GM12873 (cell line): ENCODE data around the gene ZSCAN25.

Source experiments
- CTCF ChIP-seq: IDR thresholded peaks from 2 replicates; pipeline ENCODE4 v1.5.1; 2012; ENCODE audit warnings: low read depth, mild to moderate bottlenecking, moderate library complexity, low read length, control low read depth; ENCODE audit not compliant: insufficient read depth; ENCODE audit errors: missing control alignments

Gene ZSCAN25

GRCh38 chr7:99594948-99595745 lies 21.6 kb upstream of the ZSCAN25 start:
- TF ChIP-seq CTCF: no peak

GRCh38 chr7:99596408-99596955 lies 20.3 kb upstream of the ZSCAN25 start:
- no peak for TF ChIP-seq CTCF

- no peak for TF ChIP-seq CTCF
These were observed 18.8 kb upstream of the ZSCAN25 start, which contains the start of gene TMEM225B for GRCh38 chr7:99597762-99598501. Gene TMEM225B (plus strand): TSS chr7:99598267. CDS start chr7:99604389, 6,122 bp downstream.

GRCh38 chr7:99599836-99600235 lies 16.9 kb upstream of the ZSCAN25 start:
- TF ChIP-seq CTCF: no peak

- TF ChIP-seq CTCF: no peak
These were observed 15.0 kb upstream of the ZSCAN25 start for GRCh38 chr7:99601656-99602310.

GRCh38 chr7:99605527-99605926 lies 11.2 kb upstream of the ZSCAN25 start:
- TF ChIP-seq CTCF: no peak

- TF ChIP-seq CTCF: no peak
These were observed 10.2 kb upstream of the ZSCAN25 start for GRCh38 chr7:99606531-99606930.
